ENCODE data around the gene SRP54.
A peak's percentile ranks its signal among the peaks of the same experiment; 100 is the strongest.
"Not testable (repeated sequence)": the region's sequence is repeated elsewhere in the genome, so short reads cannot be mapped to it uniquely, and the experiment has no call there.

The SRP54 gene

DNA sequence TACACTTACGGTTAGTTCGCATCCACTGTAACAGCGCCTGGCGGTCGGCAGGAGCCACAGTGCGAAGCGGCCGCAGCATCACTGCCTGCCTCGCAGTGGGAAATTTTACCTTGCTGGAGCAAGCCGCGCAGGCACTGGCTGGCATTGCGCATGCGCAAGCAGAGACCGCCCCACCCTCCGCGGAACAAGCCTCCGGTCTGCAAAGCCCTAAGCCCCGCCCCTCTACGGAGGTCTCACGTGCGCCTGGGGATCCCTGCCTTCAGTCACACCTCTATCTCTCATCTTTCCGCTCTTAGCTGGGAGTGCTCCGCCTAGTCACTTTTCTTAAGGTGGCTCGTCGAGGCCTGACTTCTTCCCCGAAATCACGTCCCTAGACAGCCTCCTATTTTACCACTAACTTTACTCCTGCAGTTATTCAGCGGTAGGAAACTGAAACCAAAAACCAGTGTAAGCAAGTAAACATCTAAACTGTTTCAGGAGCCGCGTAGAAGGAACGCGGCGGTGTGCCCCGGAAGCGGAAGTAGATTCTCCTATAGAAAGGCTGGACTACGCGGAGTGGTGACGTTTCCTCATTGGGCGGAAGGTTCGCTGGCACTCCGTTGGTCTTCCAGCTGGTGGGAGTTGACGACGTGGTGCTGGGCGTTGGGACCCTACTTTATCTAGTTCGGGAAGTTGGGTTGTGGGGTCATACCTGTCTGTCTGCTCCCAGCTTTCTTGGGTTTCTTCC is at the start of gene SRP54:
Gene SRP54, plus strand, starts transcription at position 572 of the 727 bp plus-strand sequence. CDS start 13,718 bp downstream, outside the sequence.
- Mint-ChIP-seq H3K27ac (ENCODE audit: low read depth) (no peak within 1 kb of the TSS), H3K9me3 (no peaks in the 10 kb centered on the region), H3K4me1 (peaks cover 13% of the 10 kb centered on the region), H3K27me3 (no peaks in the 10 kb centered on the region), H3K36me3 (ENCODE audit: insufficient read depth) (peaks cover 12% of the 10 kb centered on the region), H3K4me3 (no peak within 1 kb of the TSS)
- DNase-seq (ENCODE audit: low spot score in 2 of 2) (peak; percentile 99), ATAC-seq (replicated peaks; ENCODE audit: extremely low read depth, poor library complexity, severe bottlenecking) (peak; percentile 93)

DNA sequence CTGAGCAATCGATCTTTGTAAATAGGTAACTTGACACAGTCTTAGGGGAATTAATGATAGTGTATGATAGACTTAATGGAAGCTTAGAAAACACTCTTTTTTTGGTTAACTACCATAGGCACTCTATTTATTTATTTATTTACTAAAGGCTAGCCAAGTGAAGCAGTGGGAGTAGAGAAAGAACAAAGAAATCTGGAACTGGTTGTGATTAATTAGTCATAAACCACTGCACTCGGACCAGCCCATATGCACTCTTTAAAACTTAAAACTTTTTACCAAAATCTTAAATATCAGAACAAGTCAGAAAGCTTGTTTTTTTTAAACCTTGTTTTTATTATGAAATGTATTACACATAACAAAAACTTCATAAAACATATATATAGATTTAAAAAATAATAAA is 49.5 kb upstream of the SRP54 start:
- ATAC-seq (replicated peaks; ENCODE audit: extremely low read depth, poor library complexity, severe bottlenecking) (no peak), DNase-seq (ENCODE audit: low spot score in 2 of 2) (no peak)
- Mint-ChIP-seq H3K36me3 (ENCODE audit: insufficient read depth) (peaks cover 11% of the 10 kb centered on the region), H3K9me3 (no peaks in the 10 kb centered on the region), H3K27me3 (no peaks in the 10 kb centered on the region), H3K4me3 (no peak overlapping the region), H3K27ac (ENCODE audit: low read depth) (peak overlapping the region; percentile 51), H3K4me1 (peaks cover 18% of the 10 kb centered on the region)

DNA sequence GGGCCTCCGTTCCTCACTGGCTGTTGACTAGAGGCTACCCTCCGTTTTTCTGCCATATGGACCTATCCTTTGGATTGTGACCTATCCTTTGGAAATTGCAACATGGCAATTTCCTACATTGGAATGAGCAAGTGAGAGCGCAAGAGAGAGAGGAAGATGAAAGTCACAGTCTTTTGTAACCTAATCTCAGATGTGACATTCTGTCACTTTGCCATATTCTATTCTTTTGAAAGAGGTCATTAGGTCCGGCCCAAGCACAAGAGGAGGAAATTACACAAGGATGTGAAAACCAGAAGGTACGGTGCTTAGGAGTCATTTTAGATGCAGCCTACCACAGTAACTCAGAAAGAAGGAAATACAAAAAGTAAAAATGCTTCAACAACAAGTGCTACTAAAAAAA is 47.3 kb upstream of the SRP54 start:
- Mint-ChIP-seq H3K27ac (ENCODE audit: low read depth) (peak overlapping the region; percentile 5), H3K4me1 (peaks cover 11% of the 10 kb centered on the region), H3K27me3 (no peaks in the 10 kb centered on the region), H3K36me3 (ENCODE audit: insufficient read depth) (peaks cover 8% of the 10 kb centered on the region), H3K9me3 (no peaks in the 10 kb centered on the region), H3K4me3 (no peak overlapping the region)
- DNase-seq (ENCODE audit: low spot score in 2 of 2): no peak
- no peak for ATAC-seq (replicated peaks; ENCODE audit: extremely low read depth, poor library complexity, severe bottlenecking)

DNA sequence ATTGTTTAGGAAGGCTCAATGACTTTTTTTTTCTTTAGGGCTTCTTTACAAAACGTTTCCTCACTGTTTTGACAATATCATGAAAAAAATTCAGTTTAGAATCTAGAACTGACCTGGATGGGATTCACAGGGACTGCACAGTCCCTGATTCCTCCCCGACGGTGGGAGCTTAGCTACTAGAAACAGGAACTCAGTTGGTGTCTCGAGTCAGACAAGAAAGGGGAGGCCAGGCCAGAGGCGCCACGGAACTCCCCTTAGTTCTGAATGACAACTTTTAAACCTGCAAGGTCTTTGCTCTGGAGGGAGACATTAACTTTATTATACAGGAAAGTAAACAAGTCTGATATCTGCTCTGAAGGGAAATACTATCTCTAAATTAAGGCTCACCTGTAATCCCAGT is 45.4 kb upstream of the SRP54 start:
- H3K27ac Mint-ChIP-seq (ENCODE audit: low read depth): no peak overlapping the region
- peaks cover 3% of the 10 kb centered on the region for H3K36me3 Mint-ChIP-seq (ENCODE audit: insufficient read depth)
- H3K27me3 Mint-ChIP-seq: no peaks in the 10 kb centered on the region
- H3K4me1 Mint-ChIP-seq: no peaks in the 10 kb centered on the region
- H3K9me3 Mint-ChIP-seq: no peaks in the 10 kb centered on the region
- DNase-seq (ENCODE audit: low spot score in 2 of 2) (no peak), ATAC-seq (replicated peaks; ENCODE audit: extremely low read depth, poor library complexity, severe bottlenecking) (no peak)
- no peak overlapping the region for H3K4me3 Mint-ChIP-seq

DNA sequence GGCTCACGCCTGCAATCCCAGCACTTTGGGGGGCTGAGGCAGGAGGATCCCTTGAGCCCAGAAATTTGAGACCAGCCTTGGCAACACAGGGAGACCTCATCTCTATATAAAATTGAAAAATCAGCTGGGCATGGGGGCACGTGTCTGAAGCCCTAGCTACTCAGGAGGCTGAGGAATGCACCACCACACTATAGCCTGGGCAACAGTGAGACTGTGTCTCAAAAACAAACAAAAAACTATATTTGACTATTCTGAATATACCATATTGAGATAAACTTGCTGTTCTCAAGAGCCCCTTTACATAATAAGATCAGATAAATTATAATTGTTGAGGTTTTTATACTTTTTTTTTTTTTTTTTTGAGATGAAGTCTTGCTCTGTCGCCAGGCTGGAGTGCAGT is 44.9 kb upstream of the SRP54 start:
- no peak overlapping the region for H3K27ac Mint-ChIP-seq (ENCODE audit: low read depth)
- no peaks in the 10 kb centered on the region for H3K9me3 Mint-ChIP-seq
- peaks cover 6% of the 10 kb centered on the region for H3K36me3 Mint-ChIP-seq (ENCODE audit: insufficient read depth)
- no peaks in the 10 kb centered on the region for H3K4me1 Mint-ChIP-seq
- DNase-seq (ENCODE audit: low spot score in 2 of 2): no peak
- H3K4me3 Mint-ChIP-seq: no peak overlapping the region
- no peak for ATAC-seq (replicated peaks; ENCODE audit: extremely low read depth, poor library complexity, severe bottlenecking)
- H3K27me3 Mint-ChIP-seq: no peaks in the 10 kb centered on the region

DNA sequence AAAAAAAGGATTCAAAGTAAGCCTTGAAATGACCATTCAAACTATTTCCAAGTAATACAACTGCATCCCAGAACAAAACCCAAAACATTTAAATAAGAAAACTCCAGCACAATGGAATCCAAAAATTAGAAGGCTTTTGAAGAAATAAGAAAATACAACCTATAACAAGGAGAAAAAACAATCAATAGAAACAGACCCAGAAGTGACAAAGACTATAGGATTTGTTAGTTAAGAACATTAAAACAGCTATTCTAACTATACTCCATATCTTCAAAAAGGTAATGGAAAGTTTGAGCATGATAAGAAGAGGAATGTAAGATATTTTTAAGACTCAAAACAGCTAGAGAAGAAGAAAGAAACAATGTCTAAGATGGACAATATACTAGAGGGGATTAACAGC is 39.3 kb upstream of the SRP54 start:
- Mint-ChIP-seq H3K9me3 (peaks cover 7% of the 10 kb centered on the region), H3K4me3 (no peak overlapping the region), H3K27me3 (no peaks in the 10 kb centered on the region), H3K36me3 (ENCODE audit: insufficient read depth) (peaks cover 4% of the 10 kb centered on the region), H3K27ac (ENCODE audit: low read depth) (no peak overlapping the region), H3K4me1 (no peaks in the 10 kb centered on the region)
- no peak for ATAC-seq (replicated peaks; ENCODE audit: extremely low read depth, poor library complexity, severe bottlenecking)
- DNase-seq (ENCODE audit: low spot score in 2 of 2): no peak

DNA sequence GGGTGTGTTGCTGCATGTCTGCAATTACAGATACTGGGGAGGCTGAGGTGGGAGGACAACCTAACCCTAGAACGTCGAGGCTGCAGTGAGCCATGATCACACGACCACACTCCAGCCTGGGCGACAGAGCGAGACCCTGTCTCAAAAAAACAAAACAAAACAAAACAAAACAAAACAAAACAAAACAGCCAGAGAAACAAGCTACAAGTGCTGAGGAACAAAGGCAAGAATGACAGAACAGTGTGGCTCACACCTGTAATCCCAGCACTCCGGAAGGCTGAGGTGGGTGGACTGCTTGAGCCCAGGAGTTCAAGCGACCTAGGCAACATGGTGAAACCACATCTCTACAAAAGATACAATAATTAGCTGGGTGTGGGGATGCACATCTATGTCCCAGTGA is 38.0 kb upstream of the SRP54 start:
- Mint-ChIP-seq H3K9me3 (peaks cover 7% of the 10 kb centered on the region), H3K4me3 (no peak overlapping the region), H3K4me1 (no peaks in the 10 kb centered on the region), H3K36me3 (ENCODE audit: insufficient read depth) (peaks cover 4% of the 10 kb centered on the region), H3K27me3 (no peaks in the 10 kb centered on the region), H3K27ac (ENCODE audit: low read depth) (no peak overlapping the region)
- no peak for ATAC-seq (replicated peaks; ENCODE audit: extremely low read depth, poor library complexity, severe bottlenecking)
- DNase-seq (ENCODE audit: low spot score in 2 of 2): no peak

DNA sequence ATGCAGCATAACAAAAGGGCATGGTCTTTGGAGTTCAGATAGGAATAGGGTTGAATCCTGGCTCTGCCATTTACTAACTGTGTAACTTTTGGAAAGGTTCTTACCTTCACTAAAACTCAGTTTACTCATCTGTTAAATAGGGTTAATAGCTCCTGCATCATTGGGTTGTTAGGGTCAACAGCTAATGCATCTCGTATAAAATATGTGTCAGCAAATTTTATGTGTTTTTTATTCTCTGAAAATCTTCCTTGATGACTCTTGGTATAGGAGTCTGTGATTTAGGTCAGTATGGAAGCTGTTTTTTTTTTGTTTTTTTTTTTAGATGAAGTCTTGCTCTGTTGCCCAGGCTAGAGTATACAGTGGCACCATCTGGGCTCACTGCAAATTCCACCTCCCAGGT is 36.1 kb upstream of the SRP54 start:
- Mint-ChIP-seq H3K4me1 (no peaks in the 10 kb centered on the region), H3K27ac (ENCODE audit: low read depth) (no peak overlapping the region), H3K4me3 (no peak overlapping the region), H3K27me3 (no peaks in the 10 kb centered on the region), H3K9me3 (peaks cover 7% of the 10 kb centered on the region), H3K36me3 (ENCODE audit: insufficient read depth) (peaks cover 4% of the 10 kb centered on the region)
- DNase-seq (ENCODE audit: low spot score in 2 of 2) (no peak), ATAC-seq (replicated peaks; ENCODE audit: extremely low read depth, poor library complexity, severe bottlenecking) (no peak)

DNA sequence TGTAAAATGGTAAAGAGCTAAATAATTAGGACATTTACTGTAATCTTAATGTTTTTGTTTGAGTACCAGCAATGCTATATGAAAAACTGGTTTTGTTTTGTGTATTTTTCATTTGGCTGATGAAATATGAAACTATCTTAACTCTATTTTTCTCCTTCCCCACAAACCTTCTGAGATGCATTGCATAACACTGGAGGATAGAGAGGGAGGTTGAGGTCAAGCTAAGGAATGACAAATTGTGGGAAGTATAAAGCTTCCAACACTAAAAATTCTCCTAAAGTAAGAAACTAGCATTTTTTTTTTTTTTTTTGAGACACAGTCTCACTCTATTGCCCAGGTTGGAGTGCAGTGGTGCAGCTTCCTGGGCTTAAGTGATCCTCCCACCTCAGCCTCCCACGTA is 31.5 kb upstream of the SRP54 start:
- H3K27ac Mint-ChIP-seq (ENCODE audit: low read depth): no peak overlapping the region
- no peak for DNase-seq (ENCODE audit: low spot score in 2 of 2)
- no peaks in the 10 kb centered on the region for H3K27me3 Mint-ChIP-seq
- no peak for ATAC-seq (replicated peaks; ENCODE audit: extremely low read depth, poor library complexity, severe bottlenecking)
- H3K4me1 Mint-ChIP-seq: no peaks in the 10 kb centered on the region
- H3K36me3 Mint-ChIP-seq (ENCODE audit: insufficient read depth): peaks cover 16% of the 10 kb centered on the region
- no peak overlapping the region for H3K4me3 Mint-ChIP-seq
- H3K9me3 Mint-ChIP-seq: no peaks in the 10 kb centered on the region

DNA sequence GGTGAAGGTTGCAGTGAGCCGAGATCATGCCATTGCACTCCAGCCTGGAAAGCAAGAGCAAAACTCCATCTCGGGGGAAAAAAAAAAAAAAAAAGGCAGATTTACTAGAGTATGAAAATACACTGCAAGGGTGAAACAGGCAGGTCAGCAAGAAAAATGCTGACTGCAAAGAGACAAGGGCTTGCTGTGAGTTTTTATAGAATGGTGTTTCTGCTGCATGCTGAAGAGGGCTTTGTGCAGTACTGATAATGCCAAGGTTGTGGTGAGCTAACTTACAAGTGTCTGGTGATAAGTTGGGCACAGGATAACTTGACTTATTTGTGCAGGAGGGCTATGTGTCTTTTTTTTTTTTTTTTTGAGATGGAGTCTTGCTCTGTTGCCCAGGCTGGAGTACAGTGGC is 25.9 kb upstream of the SRP54 start:
- ATAC-seq (replicated peaks; ENCODE audit: extremely low read depth, poor library complexity, severe bottlenecking) (no peak), DNase-seq (ENCODE audit: low spot score in 2 of 2) (no peak)
- H3K9me3 Mint-ChIP-seq: no peaks in the 10 kb centered on the region
- no peaks in the 10 kb centered on the region for H3K27me3 Mint-ChIP-seq
- no peak overlapping the region for H3K27ac Mint-ChIP-seq (ENCODE audit: low read depth)
- H3K36me3 Mint-ChIP-seq (ENCODE audit: insufficient read depth): peaks cover 29% of the 10 kb centered on the region
- H3K4me3 Mint-ChIP-seq: no peak overlapping the region
- no peaks in the 10 kb centered on the region for H3K4me1 Mint-ChIP-seq

DNA sequence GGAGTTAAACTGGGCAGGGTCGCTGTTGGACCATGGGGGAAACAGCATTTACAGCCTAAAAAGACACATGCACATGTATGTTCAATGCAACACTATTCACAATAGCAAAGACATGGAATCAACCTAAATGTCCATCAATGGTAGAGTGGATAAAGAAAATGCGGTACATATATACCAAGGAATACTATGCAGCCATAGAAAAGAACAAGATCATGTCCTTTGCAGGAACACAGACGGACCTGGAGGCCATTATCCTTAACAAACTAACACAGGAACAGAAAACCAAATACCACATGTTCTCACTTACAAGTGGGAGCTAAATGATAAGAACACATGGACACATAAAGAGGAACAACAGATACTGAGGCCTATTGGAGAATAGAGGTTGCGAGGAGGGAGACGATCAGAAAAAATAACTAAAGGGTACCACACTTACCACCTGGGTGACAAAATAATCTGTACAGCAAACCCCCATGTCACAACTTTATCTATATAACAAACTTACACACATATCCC is 25.0 kb upstream of the SRP54 start:
- H3K27ac Mint-ChIP-seq (ENCODE audit: low read depth): no peak overlapping the region
- ATAC-seq (replicated peaks; ENCODE audit: extremely low read depth, poor library complexity, severe bottlenecking) (no peak), DNase-seq (ENCODE audit: low spot score in 2 of 2) (no peak)
- H3K36me3 Mint-ChIP-seq (ENCODE audit: insufficient read depth): peaks cover 28% of the 10 kb centered on the region
- no peaks in the 10 kb centered on the region for H3K4me1 Mint-ChIP-seq
- no peak overlapping the region for H3K4me3 Mint-ChIP-seq
- no peaks in the 10 kb centered on the region for H3K27me3 Mint-ChIP-seq
- no peaks in the 10 kb centered on the region for H3K9me3 Mint-ChIP-seq

DNA sequence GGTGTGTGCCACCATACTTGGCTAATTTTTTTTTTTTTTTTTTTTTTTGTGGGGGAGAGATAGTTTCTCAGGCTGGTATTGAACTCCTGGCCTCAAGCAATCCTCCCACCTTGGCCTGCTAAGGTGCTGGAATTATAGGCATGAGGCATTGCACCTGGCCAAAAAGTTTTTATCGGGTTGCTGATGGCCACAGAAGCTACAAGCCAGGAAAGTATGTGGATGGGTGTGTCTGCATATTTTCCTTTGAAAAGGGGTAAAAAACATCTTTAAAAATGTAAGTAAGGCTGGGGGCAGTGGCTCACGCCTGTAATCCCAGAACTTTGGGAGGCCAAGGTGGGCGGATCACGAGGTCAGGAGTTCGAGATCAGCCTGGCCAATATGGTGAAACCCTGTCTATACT is 20.7 kb upstream of the SRP54 start:
- H3K27ac Mint-ChIP-seq (ENCODE audit: low read depth); DNase-seq (ENCODE audit: low spot score in 2 of 2); H3K4me1 Mint-ChIP-seq; H3K9me3 Mint-ChIP-seq; ATAC-seq (replicated peaks; ENCODE audit: extremely low read depth, poor library complexity, severe bottlenecking); H3K27me3 Mint-ChIP-seq; H3K4me3 Mint-ChIP-seq: not testable (repeated sequence)
- H3K36me3 Mint-ChIP-seq (ENCODE audit: insufficient read depth): peaks cover 28% of the 10 kb centered on the region

DNA sequence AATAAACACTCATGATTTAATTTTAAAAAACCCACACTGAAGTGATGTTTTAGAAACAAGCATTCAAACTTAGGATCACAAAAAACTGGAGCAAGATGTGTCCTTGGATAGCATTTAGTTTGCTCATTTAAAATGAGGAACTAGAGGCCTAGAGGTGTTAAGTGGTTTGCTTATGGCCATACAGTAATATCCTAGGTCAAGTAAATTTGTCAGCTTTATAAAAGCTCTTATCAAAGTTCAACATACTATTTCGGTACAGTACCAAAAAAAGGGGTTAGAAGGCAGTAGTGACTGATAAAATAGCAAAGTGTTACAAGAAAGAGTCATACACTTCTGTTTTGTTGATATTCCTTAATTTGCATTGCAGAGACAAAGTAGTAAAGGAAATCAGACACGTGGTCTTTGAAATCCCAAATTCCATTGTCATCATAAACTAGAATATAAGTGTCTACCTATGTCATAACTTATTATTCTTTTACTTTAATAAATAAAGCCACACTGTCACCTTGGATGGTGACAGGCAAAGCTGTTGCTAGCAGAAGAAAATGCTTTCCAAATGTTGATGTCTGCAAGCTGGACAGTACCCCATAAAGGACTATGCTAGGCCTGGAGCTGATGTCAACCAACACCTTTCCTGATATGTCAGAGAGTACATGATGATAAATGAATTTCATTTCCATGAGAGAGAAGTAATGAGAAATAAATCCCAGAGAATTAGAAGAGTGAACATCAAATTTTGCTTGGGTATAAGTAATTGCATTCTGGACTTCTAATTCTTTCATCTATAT is 17.6 kb upstream of the SRP54 start:
- no peaks in the 10 kb centered on the region for H3K27me3 Mint-ChIP-seq
- no peak overlapping the region for H3K27ac Mint-ChIP-seq (ENCODE audit: low read depth)
- H3K9me3 Mint-ChIP-seq: no peaks in the 10 kb centered on the region
- ATAC-seq (replicated peaks; ENCODE audit: extremely low read depth, poor library complexity, severe bottlenecking) (no peak), DNase-seq (ENCODE audit: low spot score in 2 of 2) (no peak)
- H3K36me3 Mint-ChIP-seq (ENCODE audit: insufficient read depth): peaks cover 33% of the 10 kb centered on the region
- H3K4me1 Mint-ChIP-seq: no peaks in the 10 kb centered on the region
- H3K4me3 Mint-ChIP-seq: no peak overlapping the region
